Motor neuron (in vitro differentiated cells): Measurements from ENCODE around the gene NEURL3. TPM values are rescaled to one million over a fixed set of nuclear protein-coding genes. Genes with fewer than 3 reads are reported as not detected.

ENCODE experiments used
- ATAC-seq, 8 experiments: fragments of 200-7000 bp; cut with Tn5 transposase; replicated peaks in 6 of 8; 2 replicates each; pipeline ENCODE4 v1.8.0; 2021; ENCODE audit warnings: mild to moderate bottlenecking in 8 of 8, moderate library complexity in 8 of 8
- H3K27ac ChIP-seq, 2 donors: fragments of 250-450 bp; sonication (Bioruptor Pico); 2 replicates each; pipeline ENCODE4 v1.9.0; 2021; ENCODE audit warnings: antibody characterized with exemption in 2 of 2, mild to moderate bottlenecking in 2 of 2, moderate library complexity in 1 of 2
- H3K4me1 ChIP-seq, 2 donors: fragments of 250-450 bp; sonication (Bioruptor Pico); replicated peaks in 1 of 2; 2 replicates each; pipeline ENCODE4 v1.6.1; 2021; ENCODE audit warnings: antibody characterized with exemption in 2 of 2, mild to moderate bottlenecking in 2 of 2, moderate library complexity in 1 of 2
- H3K4me3 ChIP-seq, 5 donors: fragments of 250-450 bp; sonication (Bioruptor Pico); 2 replicates each; pipeline ENCODE4 v1.9.0; 2021; ENCODE audit warnings: antibody characterized with exemption in 5 of 5, mild to moderate bottlenecking in 5 of 5, moderate library complexity in 4 of 5
- WGBS, 10 experiments: fragments of 450-650 bp; shearing (Covaris generic); methylation state at CpG; one replicate each; pipeline ENCODE4 v1.0.0; 2022; 5-methylcytosine and 5-hydroxymethylcytosine counted together
- in situ Hi-C, 9 experiments: fragments of 400-800 bp; cut with MboI; loops; one replicate each; pipeline ENCODE4 v1.15.0; 2021; ENCODE audit warnings: low sequenced_read_pairs in 9 of 9, low pct_unique_long_range_greater_than_20kb in 2 of 9; ENCODE audit not compliant: unreplicated experiment in 9 of 9
- total RNA-seq, 8 experiments: library from RNA; unstranded; fragments of 300-600 nt; gene quantifications; 2 replicates each; pipeline versions ENCODE4 v1.2.3 to v1.2.4, GENCODE V29; 2022

Gene NEURL3
- total RNA-seq, 8 experiments from 2014 or later: 0.13 to 0.52 (median 0.17) TPM; not detected in 4

DNA sequence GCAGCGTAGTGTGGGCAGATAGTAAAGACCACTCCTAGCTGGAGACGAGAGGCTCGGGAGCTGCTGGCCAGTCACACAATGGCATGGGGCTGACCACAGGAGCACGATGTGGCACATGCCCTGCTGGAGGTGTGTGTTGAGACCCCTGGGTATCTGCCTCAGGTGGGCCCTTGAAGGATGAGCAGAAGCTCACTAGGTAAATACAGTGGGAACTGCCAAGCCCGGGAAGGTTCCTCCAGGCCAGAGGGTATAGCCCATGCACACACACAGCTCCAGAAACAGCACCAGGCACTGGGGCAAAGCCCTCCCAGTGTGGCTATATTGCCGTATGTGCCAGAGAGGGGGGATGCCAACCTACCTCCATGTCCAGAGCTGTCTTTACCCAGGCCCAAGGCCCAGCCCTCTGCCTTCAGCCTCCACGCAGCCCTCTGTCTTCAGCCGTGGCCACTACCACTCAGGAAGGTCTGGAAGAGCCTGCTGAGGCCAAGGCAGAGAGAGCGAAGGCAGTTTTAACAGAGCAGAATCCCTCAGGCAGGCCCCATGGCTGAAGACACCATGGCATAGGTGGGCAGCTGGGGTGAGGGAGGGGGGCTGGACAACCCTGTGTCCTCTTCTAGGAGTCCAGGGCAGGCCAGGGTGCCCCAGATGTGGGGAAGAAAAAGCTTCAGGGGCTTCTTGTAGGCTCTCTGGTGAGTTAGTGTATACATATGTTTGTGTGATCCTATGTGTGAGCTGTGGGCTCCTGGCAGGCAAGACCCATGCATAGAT, 24.4 kb upstream of the NEURL3 start:
- H3K27ac ChIP-seq: no peak overlapping the region
- in situ Hi-C loops: no loop called here
- ATAC-seq: no peak
- peaks cover 14 to 15% of the 10 kb centered on the region in 2 donors for H3K4me1 ChIP-seq
- 87 to 100% (median 94%) methylated on average over 2 to 3 of the region's 9 CpGs; no CpG with 5 or more reads in 6 of the 10 experiments for WGBS, 10 experiments
- no peak overlapping the region for H3K4me3 ChIP-seq

DNA sequence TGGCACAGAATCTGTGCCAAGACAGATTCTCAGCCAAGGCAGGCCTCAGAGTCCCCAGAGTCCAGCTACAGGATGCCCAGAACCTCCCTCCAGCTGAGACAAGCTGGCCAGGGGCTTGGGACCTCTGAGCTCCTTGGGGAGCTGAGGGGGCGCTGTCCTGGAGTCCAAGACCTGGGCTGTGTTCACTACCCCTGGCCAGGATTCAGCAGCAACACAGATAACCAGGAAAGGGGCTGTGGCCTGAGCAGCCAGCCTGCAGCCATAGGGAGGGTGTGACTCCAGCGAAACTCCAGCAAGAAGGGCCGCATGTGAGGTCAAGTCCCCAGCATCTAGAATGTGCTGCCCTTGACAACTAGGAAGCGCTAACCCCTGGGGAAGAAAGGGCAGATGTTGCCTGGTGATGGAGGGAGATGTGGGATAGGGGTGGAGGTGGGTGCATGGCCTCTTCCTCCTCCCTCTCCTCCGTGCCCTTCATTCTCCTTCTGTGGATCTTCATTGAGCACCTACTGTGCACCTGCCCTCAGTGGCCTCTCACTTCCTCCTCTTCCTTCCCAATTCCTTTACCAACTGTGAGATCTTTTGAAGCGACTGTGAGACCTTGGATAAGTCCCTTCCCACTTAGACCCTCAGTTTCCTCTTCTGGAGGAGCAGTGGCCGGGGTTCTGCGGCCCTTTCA, 23.7 kb upstream of the NEURL3 start:
- ATAC-seq: no peak
- WGBS, 10 experiments: 80 to 90% (median 86%) methylated on average over 1 to 5 of the region's 8 CpGs; no CpG with 5 or more reads in 6 of the 10 experiments
- in situ Hi-C loops: no loop called here
- Histone ChIP-seq H3K27ac (no peak overlapping the region), H3K4me3 (no peak overlapping the region), H3K4me1 (peaks cover 14 to 15% of the 10 kb centered on the region in 2 donors)

DNA sequence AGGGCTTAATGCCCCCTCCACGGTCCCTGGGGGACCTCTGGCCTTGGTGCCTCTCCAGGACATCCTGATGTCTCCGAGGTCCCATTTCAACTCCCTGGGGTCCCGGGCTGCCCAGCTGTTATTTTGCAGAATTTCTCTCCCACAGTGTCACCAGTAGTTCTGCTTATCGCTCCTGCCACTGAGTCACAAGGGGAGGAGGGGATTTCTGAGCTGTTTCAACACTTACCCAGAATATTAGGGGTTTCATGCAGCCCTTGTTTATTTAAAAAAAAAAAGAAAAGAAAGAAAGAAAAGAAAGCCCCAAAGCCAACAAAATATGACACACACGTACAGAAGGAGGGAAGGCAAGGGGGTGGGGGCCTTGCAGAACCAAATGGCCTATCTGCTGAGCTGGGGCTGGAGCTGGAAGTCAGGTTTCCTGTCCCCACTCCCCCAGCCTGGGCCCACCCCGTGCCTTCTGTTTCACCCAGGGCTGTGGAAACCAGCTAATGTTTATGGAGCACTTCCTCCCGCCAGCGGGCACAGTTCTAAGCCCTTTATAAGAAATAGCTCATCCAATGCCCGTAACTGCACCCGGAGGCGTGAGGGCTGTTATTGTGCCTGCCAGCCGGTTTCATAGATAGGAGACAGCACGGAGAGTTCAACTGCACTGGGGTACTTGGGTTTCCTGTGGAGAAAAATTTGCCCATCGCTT, 23.0 kb upstream of the NEURL3 start:
- 8 to 100% (median 52%) methylated on average over 1 to 6 of the region's 14 CpGs; no CpG with 5 or more reads in 2 of the 10 experiments for WGBS, 10 experiments
- no peak for ATAC-seq
- in situ Hi-C loops: no loop called here
- Histone ChIP-seq H3K27ac (no peak overlapping the region), H3K4me1 (peaks cover 14 to 15% of the 10 kb centered on the region in 2 donors), H3K4me3 (peak overlapping the region in 2 of 5 donors; percentile 14 to 31)

DNA sequence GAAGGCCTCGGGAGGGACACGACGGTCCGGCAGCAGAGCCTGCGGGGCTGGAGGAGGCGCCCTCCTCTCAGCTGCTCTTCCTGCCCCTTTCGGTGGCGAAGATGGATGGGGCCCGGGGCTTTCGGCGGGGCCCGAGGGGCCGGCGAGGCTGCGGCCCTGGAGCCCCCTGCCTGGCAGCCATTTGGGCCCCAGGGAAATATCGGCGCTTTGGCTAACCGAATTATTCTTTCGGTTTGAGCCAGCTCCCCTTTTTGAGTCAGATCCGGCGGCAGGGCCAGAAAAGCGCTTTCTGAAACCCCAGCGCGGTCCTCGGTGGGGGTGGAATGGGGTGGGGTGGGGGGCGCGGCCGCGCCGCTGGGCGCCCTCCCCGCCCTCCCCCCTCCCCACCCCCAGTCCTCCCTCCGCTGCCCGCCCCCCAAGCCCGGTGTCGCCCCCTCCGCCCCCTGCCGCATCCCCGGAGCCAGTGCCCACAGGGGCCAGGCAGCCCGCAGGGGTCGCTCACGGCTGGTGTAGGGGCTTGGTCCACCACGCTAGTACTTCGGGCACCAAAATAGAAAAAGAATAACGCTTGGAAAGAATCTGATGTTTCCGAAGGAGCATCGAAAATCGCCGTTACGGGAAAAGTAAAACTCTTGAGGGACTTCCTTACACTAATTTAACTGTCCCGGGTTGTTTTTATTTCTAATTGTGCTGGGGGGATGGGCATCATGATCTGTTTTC, 22.3 kb upstream of the NEURL3 start:
- 0 to 33% (median 19%) methylated on average over 4 to 7 of the region's 51 CpGs; no CpG with 5 or more reads in 5 of the 10 experiments for WGBS, 10 experiments
- Histone ChIP-seq H3K4me3 (peak overlapping the region in 4 of 5 donors; percentile 4 to 31 (median 21)), H3K27ac (no peak overlapping the region), H3K4me1 (peaks cover 13 to 15% of the 10 kb centered on the region in 2 donors)
- no peak for ATAC-seq
- in situ Hi-C loops: no loop called here

DNA sequence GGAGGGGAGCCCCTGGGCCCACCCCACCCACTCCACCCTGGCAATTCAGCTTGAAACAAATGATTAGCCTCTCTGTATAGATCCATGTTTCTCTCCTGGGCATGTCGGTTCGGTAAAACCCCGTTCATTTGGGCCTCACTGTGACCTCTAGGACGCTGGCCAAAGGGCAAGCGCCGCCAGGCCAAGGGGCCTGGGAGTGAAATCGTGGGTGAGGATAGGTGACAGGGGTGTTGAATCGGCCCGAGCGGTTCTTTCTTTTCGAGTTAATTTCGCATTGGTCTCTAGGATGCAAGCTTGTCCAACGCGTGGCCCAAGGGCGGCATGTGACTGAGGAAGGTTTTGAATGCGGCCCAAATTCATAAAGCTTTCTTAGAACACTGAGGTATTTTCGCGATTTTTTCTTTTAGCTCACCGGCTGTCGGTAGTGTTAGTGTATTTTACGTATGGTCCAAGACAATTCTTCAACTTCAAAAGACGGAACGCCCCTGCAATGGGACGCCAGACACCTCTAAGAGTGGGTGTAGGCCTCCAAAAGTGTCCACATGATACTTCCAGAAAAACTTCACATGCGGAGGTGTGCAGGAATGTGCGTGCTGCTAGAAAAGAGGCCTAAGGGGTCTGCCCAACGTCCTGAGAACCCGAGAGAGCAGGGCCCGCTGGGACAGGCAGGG, 21.6 kb upstream of the NEURL3 start:
- Histone ChIP-seq H3K27ac (no peak overlapping the region), H3K4me1 (peaks cover 9 to 11% of the 10 kb centered on the region in 2 donors), H3K4me3 (peak overlapping the region in 1 of 5 donors; percentile 31)
- WGBS, 10 experiments: 75 to 99% (median 89%) methylated on average over 3 to 22 of the region's 29 CpGs; no CpG with 5 or more reads in 1 of the 10 experiments
- in situ Hi-C loops: no loop called here
- ATAC-seq: no peak

DNA sequence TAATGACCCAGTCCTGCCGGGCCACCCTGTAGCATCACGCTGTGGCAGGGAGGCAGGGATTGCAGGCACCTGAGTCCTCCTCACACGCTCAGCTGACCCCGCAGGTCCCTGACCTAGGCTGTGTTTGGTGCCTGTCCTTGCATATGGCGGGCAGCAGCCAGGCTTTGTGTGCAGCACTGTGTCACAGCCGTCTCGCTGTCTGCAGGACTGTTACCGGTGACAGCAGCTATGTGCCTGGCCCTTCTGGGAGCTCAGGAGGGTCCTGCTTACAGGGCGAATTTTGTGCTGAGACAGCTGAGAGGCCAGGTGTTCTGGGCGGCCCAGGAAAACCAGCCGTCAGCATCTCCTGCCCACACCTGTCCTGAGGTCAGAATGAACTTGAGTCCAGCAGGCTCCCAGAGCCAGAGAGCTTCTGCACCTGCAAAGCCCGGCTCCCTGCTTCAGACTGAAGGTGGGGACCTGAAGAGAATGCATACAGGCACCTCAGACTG, 21.0 kb upstream of the NEURL3 start:
- Histone ChIP-seq H3K27ac (no peak overlapping the region), H3K4me1 (peaks cover 5 to 8% of the 10 kb centered on the region in 2 donors), H3K4me3 (no peak overlapping the region)
- 70 to 100% (median 80%) methylated on average over 1 to 2 of the region's 12 CpGs; no CpG with 5 or more reads in 5 of the 10 experiments for WGBS, 10 experiments
- in situ Hi-C loops: no loop called here
- no peak for ATAC-seq

DNA sequence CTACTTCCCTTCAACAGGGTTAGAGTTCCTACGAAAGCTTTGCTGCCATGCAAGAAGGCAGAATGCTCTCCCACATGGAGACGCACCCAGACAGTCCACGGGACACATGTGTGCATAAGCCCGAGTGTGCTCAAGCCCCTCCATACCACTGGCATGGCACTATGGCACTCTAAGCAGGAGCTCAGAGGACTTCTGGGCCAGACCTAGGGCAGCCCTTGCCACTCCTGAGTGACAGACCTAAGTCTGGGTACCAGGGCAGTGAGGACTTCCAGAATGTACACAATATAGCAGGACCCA, 20.0 kb upstream of the NEURL3 start:
- ATAC-seq: no peak
- Histone ChIP-seq H3K4me1 (peaks cover 5 to 8% of the 10 kb centered on the region in 2 donors), H3K27ac (no peak overlapping the region), H3K4me3 (no peak overlapping the region)
- in situ Hi-C loops: no loop called here
- 40 to 92% (median 90%) methylated on average over 1 to 4 of the region's 4 CpGs; no CpG with 5 or more reads in 3 of the 10 experiments for WGBS, 10 experiments

DNA sequence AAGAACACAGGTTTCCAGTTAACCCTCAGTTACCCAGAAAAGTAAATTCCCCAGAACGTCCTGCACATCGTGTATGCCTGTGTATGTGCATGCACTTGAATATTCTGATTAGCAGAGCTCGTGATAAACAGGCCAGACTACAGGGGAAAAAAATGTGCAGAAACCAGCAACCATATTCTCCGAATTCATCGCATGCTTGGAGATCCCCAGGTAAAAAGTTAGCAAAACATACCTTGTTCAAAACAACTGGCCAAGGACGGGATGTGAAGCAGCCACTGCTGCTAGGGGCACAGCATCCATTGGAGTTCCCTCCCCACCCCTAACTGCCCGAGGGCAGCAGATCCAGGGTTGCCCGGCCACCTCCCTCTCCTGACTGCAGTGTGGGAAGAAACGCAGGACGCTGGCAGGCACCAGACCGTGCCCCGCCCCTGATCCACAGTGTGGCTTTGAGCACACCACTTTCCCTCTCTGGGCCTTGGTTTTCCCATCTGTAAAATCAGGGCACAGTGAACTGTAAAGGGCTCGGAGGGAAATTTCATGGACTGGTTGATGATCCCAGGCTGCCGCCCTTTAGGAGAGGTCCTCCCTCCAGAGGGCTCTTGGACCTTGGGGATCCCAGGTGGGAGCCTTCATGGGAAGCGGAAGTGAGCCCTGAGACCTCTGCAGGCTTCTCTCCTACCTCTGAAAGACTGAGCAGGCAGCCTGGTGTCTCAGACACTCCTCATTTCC, 19.5 kb upstream of the NEURL3 start:
- no peak overlapping the region for H3K27ac ChIP-seq
- H3K4me1 ChIP-seq: peaks cover 5 to 8% of the 10 kb centered on the region in 2 donors
- no peak overlapping the region for H3K4me3 ChIP-seq
- ATAC-seq: peak in 3 of 8 experiments; percentile 59 to 85 (median 68)
- in situ Hi-C loops: loop anchor here in 1 of 9 experiments (25.0 kb wide), 1 partner anchor 112 kb away; no protein-coding TSS in a partner anchor
- WGBS, 10 experiments: 0 to 86% (median 37%) methylated on average over 1 to 9 of the region's 15 CpGs; no CpG with 5 or more reads in 2 of the 10 experiments

DNA sequence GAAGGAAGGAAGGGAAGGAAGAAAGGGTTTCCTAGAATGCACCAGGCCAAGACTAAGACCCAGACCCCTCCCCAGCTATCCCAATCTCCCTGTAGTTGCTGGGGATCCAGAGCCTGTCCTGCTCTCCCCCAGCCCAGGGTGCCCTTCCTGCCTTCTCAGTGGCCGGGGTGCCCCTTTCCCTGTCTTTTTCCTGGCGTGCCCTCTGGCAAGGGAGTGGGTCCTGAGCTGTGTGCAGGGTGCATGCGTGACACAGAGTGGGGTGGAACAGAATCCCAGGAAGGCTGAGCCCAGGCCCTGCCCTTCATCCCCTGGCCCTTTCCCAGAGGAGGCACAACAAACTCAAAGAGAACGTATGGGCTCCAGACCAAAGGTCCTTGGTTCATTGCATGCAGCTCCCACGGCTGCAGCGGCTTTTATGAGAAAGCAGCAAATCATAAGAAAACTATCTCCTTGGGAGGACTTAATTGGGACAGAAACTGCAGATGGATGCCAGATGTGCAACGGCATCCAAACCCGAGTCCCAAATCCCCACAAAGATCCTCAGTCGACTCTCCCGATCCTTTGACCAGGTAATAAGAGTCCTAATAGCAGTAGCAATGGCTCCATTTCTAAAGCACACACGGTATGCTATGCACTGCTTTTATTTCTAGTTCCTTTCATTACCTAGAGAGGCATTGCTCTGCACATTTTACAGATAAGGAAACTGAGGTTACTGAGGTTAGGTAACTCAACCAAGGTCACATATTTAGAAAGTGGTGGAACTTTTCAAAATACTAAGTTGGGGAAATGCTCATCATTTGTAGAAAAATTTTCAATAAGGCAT, 18.7 kb upstream of the NEURL3 start:
- in situ Hi-C loops: loop anchor here in 1 of 9 experiments (25.0 kb wide), 1 partner anchor 112 kb away; no protein-coding TSS in a partner anchor
- 0 to 78% (median 67%) methylated on average over 1 to 8 of the region's 11 CpGs; no CpG with 5 or more reads in 3 of the 10 experiments for WGBS, 10 experiments
- ATAC-seq: peak in 3 of 8 experiments; percentile 23 to 46 (median 36)
- Histone ChIP-seq H3K27ac (no peak overlapping the region), H3K4me3 (no peak overlapping the region), H3K4me1 (peaks cover 5 to 8% of the 10 kb centered on the region in 2 donors)

DNA sequence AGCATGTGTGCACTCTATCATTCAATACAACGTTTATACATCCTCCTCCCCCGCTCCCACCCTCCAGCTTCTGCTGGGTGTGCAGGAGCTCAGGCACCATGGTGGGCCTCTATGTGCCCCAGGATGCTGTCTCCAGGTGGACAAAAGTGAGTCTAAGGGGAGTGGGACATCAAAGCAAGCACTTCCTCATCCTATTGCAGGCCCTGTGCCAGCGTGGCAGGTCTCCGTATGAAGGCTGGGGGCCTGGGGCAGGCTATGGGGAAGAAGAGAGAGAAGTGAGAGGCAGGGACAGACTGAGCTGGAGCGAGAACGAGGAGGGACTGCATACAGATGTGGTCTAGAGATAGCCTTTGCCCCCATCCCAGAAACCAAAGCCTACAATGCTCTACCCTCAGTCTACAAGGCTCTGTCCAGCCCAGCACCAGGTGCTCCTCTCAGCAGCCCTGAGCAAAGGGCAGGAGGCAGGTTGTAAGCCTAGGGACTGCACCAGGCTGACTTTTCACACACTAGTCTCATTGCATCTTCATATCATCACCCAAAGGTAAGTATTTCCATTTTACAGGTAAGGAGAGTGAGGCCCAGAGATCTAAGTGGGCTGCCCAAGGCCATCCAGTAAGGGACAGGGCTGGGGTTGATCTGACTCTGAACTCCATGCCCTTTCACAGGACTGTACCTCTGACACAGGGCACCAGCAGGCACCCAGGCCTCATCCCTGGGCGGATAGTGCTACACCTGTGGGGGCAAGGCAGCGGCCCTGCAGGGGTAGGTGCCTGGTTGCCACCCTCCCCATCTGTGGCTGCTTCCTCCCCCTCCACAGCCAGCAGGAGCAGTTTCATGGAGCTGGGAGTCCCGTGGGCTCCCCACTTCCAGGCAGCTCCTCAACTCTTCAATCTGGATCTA, 17.4 kb upstream of the NEURL3 start:
- Histone ChIP-seq H3K4me1 (peaks cover 0 to 4% of the 10 kb centered on the region in 2 donors), H3K4me3 (no peak overlapping the region), H3K27ac (no peak overlapping the region)
- in situ Hi-C loops: loop anchor here in 1 of 9 experiments (25.0 kb wide), 1 partner anchor 110 kb away; no protein-coding TSS in a partner anchor
- WGBS, 10 experiments: 40 to 95% (median 58%) methylated on average over 1 to 3 of the region's 9 CpGs; no CpG with 5 or more reads in 4 of the 10 experiments
- no peak for ATAC-seq
